22Rv1 (cell line): ENCODE data around the gene KCNQ1OT1.

ENCODE experiments used
- CTCF ChIP-seq: fragments of 450-650 bp; IDR thresholded peaks from 2 replicates; pipeline ENCODE4 v1.5.1; 2017; ENCODE audit warnings: mild to moderate bottlenecking
- ZFX ChIP-seq: fragments of 450-650 bp; IDR thresholded peaks from 2 replicates; pipeline ENCODE4 v1.6.1; 2017; ENCODE audit warnings: antibody characterized with exemption, borderline replicate concordance

GRCh38 chr11:2743427-2744110 lies 43.8 kb upstream of the KCNQ1OT1 start:
- TF ChIP-seq CTCF (no peak), ZFX (no peak)
